Measurements from ENCODE around the gene IPO9.

The IPO9 gene

GRCh38 chr1:201783058-201783457 is 45.9 kb upstream of the IPO9 start:
- CTCF ChIA-PET = interaction anchor here (1.3 to 20.5 kb wide), 4 partner anchors 10 to 69 kb away, joined by 4 to 785 read pairs (median 18); no protein-coding TSS in a partner anchor
- no peak for TF ChIP-seq CTCF (IDR thresholded peaks at IDR 0.05; ENCODE audit: insufficient read depth, low read length, missing control alignments)
- H3K4me3 ChIP-seq (ENCODE audit: low read depth, low read length) = no peak overlapping the region
- POLR2A ChIA-PET = no interaction called here
- no peak for DNase-seq (ENCODE audit: low read depth, low spot score)

GRCh38 chr1:201783572-201783971 is 45.4 kb upstream of the IPO9 start:
- POLR2A ChIA-PET = interaction anchor here (0.6 kb wide), 1 partner anchor 220 kb away, joined by 3 read pairs; no protein-coding TSS in a partner anchor
- DNase-seq (ENCODE audit: low read depth, low spot score) = no peak
- H3K4me3 ChIP-seq (ENCODE audit: low read depth, low read length) = no peak overlapping the region
- no peak for TF ChIP-seq CTCF (IDR thresholded peaks at IDR 0.05; ENCODE audit: insufficient read depth, low read length, missing control alignments)
- CTCF ChIA-PET = interaction anchor here (1.3 to 20.5 kb wide), 4 partner anchors 9 to 70 kb away, joined by 4 to 785 read pairs (median 18); no protein-coding TSS in a partner anchor

- H3K4me3 ChIP-seq (ENCODE audit: low read depth, low read length) = no peak overlapping the region
- DNase-seq (ENCODE audit: low read depth, low spot score) = no peak
- no peak for TF ChIP-seq CTCF (IDR thresholded peaks at IDR 0.05; ENCODE audit: insufficient read depth, low read length, missing control alignments)
- POLR2A ChIA-PET = no interaction called here
- CTCF ChIA-PET = interaction anchor here (1.2 to 20.5 kb wide), 4 partner anchors 8 to 225 kb away, joined by 4 to 785 read pairs (median 18); no protein-coding TSS in a partner anchor
These were observed 43.7 kb upstream of the IPO9 start for GRCh38 chr1:201785291-201785690.

GRCh38 chr1:201786824-201787223 is 42.1 kb upstream of the IPO9 start:
- H3K4me3 ChIP-seq (ENCODE audit: low read depth, low read length) = no peak overlapping the region
- CTCF ChIA-PET = interaction anchor here (1.3 to 20.5 kb wide), 5 partner anchors 10 to 256 kb away, joined by 3 to 785 read pairs (median 5); no protein-coding TSS in a partner anchor
- no peak for DNase-seq (ENCODE audit: low read depth, low spot score)
- POLR2A ChIA-PET = interaction anchor here (0.8 kb wide), 1 partner anchor 21 kb away, joined by 3 read pairs; no protein-coding TSS in a partner anchor
- TF ChIP-seq CTCF (IDR thresholded peaks at IDR 0.05; ENCODE audit: insufficient read depth, low read length, missing control alignments) = no peak

GRCh38 chr1:201788296-201788695 is 40.7 kb upstream of the IPO9 start:
- TF ChIP-seq CTCF (IDR thresholded peaks at IDR 0.05; ENCODE audit: insufficient read depth, low read length, missing control alignments) = no peak
- CTCF ChIA-PET = interaction anchor here (1.9 to 20.5 kb wide), 4 partner anchors 20 to 257 kb away, joined by 5 to 785 read pairs (median 132); no protein-coding TSS in a partner anchor
- no peak overlapping the region for H3K4me3 ChIP-seq (ENCODE audit: low read depth, low read length)
- POLR2A ChIA-PET = no interaction called here
- DNase-seq (ENCODE audit: low read depth, low spot score) = no peak

DNA sequence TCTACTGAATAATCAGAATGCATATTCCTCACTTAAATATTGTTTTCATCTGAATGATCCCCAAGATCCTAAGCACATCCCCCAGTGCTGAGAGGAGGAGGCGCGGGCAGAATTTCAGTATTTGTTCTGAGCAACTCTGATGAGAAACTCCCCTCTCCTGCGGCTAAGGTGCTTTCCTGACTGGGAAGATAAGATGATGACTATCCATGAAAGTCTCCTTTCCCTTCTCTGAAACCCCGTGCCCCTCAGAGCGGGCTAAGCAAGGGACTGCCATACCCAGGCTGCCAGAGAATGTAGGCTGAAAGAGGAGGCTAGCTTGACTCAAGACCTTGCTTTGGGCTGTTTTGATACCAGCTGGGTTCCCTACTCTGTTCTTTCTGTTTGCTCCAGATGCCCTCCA is 39.7 kb upstream of the IPO9 start:
- ChIA-PET CTCF (interaction anchor here (1.0 to 20.5 kb wide), 6 partner anchors 21 to 255 kb away, joined by 3 to 785 read pairs (median 146); partner anchors contain the start of gene NAV1), POLR2A (no interaction called here)
- no peak overlapping the region for H3K4me3 ChIP-seq (ENCODE audit: low read depth, low read length)
- no peak for TF ChIP-seq CTCF (IDR thresholded peaks at IDR 0.05; ENCODE audit: insufficient read depth, low read length, missing control alignments)
- no peak for DNase-seq (ENCODE audit: low read depth, low spot score)
